Ovary (tissue), 3 donors: ENCODE results near the gene STYK1.

Experiments
- CTCF ChIP-seq, 3 donors: fragments of 450-650 bp in 2 of 3; fragments of 200-600 bp in 1 of 3; IDR thresholded peaks; one replicate each; pipeline versions ENCODE4 v1.5.1 to v1.8.0; 2016 to 2022; ENCODE audit warnings: antibody characterized with exemption in 3 of 3, mild to moderate bottlenecking in 1 of 3
- POLR2A ChIP-seq: fragments of 450-650 bp; IDR thresholded peaks from one replicate; pipeline ENCODE4 v1.6.1; 2017; ENCODE audit warnings: antibody characterized with exemption, mild to moderate bottlenecking, moderate library complexity
- donor health status: DM: no; HTN: no; CAD: no.

GRCh38 chr12:10582704-10583103 lies 91.1 kb downstream of the STYK1 start:
- TF ChIP-seq CTCF (IDR thresholded peaks at IDR 0.05), result no peak
- no peak for TF ChIP-seq POLR2A
